CD4-positive, alpha-beta T cell treated with Interleukin-4 for 1 hour (primary cell): Measurements from ENCODE around the gene WDR82.

Experiments used
- DNase-seq, 2 donors: peaks; one replicate each; pipeline ENCODE4 v3.0.0-alpha.2; 2020 to 2022

WDR82 gene

DNA sequence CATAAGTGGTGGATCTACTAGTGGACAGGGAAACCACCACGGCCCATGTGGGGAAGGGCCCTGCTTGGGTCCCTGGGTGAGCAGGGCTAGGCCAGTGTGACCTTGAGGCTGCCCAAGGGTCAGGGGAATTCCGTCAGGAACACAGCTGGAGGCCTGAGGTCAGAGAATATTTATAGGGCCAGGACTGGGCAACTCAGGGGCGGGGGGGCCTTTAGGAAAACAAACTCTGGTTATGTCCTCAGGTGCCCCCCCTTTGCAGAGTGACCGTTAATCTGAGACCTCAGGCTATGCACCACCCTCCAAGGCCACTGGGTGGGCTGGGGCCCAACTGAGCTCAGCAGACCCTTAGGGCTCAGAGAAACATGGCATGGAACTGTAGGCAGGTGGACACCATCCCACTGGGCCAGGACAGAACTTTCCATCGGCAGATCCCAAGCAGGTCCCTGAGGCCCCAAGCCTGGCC lies 42.0 kb downstream of the WDR82 start:
- no peak for DNase-seq

DNA sequence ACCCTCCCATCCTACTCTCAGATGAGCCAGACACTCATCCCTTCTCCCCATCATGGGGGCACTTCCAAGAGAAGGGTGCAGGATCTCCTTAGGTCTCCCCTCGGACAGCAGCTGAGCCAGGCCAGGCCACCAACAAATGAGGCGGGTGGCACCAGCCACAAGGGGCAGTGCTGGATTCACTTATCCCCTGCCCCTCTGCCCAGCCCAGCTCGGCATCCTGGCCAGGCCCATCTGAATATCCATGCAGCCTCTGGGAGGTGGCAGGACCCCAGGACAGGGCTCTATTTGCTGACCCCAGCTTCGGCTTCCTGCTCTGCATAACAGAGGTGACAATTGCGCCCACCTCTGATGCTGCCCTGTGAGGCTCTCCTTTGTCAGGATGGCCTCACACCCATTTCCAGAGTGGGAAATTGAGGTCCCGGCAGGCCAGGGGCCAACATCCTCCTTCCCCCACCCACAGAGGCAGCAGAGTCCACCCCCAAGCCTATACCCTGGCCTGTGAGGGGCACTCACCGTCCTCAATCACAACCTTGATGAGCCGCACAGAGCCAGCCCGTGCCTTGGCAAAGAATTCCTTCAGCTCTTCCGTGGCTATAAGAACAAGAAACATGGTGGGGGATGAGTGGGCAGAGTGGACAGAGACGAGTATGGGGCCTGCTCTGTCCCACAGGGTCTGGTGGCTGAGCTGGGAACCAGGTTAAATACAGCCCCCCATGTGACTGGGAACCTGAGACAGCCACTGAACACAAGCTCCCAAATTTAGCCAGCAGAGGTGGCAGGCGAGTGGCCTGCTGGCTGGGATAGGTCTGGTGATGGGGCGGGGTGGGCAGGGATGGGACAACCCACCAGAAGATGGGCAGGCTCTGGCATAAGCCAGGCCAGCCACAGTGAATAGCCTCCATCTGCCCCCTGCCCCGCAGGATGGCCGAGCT lies 43.7 kb downstream of the WDR82 start:
- no peak for DNase-seq

DNA sequence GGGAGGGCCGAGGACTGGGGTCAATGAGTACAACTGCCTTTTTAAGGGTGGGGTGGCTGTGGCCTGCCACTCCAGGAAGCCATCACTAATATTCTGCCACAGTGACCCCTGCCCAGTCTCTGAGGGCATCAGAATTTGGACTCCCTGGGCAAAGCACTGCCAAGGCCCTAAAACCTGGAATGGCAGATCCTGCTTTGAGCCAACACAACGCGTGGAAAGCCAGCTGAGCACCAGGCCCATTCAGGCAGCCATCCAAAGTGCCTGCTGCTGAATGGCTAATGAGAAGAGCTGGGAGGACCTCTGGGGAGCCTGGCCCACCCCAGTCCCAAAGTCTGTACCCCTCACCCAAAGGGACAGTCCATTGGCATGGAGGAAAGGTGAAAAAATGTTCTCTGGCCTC lies 44.5 kb downstream of the WDR82 start:
- DNase-seq, result no peak

DNA sequence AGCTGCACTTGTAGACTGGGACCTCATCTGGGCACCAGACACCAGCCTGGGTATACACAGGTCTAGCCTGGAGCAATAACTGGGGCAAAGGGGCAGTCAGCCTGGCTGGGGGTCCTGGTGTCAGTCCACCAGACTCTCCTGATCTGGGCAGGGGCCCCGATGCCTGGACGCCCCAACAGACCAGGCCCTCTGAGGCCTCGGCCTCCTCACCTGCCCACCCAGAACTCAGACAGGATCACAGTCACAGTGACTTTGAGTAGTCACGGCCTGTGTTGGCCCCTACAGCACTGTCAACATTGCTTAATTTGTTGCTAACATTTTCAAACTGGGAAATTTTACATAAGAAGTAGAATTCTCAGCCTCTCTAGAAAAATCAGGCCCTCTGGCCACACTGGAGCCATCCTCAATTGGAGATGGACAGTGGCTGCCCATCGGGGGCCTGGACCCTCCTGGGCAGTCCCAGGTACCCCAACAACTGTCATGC lies 45.3 kb downstream of the WDR82 start:
- DNase-seq, result no peak

DNA sequence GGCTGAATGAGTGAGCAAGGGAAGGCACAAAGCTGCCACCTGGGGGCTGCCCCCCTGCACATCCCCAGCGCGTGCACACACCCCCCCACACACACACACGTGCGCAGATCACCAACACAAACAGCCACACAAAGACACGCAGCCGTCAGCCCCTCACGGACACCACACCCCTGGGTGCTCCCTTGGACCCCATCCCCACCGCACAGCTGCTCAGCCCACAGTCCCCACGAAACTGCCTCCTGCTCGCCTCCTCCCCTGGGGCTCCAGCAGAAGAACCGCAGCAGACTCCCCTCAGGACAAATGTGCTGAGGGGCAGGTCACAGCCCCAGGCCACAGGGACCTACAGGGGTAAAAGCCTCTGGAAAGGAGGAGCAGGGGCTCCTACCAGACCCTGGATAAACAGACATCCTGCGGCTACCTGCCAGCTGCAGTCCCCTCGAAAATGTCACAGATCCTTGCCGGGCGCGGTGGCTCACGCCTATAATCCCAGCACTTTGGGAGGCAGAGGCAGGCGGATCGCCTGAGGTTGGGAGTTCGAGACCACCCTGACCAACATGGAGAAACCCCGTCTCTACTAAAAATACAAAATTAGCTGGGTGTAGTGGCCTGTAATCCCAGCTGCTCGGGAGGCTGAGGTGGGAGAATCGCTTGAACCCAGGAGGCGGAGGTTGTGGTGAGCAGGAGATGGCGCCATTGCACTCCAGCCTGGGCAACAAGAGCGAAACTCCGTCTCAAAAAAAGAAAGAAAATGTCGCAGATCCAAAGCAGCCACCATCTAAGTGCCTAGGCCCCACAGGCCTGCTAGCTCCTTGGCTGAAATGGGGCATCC lies 46.0 kb downstream of the WDR82 start:
- peak in 1 of 2 donors; percentile 50 for DNase-seq

DNA sequence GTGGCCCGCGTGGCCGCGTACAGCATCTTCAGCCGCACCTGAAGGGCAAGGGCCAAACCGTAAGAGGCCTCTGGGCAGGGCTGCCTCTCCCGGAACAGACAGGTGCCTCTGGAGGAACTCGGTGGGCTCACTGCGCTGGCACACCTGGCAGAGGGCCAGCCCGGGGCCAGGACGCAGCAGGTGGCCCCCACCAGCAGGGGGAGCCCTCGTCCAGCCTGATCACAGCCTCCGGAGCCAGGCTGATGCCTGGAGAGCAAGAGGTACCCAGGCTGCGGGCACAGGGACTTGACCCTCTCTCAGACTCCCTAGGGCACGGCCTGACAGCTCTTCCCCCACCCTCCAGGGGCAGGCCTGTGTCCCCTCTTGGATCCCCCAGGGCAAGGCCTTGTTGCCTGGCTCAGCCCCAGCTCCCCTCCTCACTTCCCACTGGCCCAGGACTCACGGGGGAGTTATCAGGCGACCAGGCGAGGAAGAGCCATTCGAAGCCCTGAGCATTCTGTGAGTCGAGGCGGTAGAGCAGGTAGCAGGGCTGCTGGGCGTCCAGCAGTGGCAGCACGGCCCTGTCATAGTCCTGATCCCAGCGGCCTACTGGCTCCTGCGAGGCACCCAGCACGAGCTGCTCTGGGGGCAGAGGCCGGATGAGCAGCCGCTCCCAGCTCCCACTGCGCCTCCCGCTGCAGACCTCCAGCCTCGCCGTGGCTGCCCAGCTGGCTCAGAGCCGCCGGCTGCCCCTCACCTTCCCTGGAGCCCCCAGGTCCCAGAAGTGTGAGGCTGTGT lies 46.8 kb downstream of the WDR82 start:
- peak; percentile 85 to 86 for DNase-seq

DNA sequence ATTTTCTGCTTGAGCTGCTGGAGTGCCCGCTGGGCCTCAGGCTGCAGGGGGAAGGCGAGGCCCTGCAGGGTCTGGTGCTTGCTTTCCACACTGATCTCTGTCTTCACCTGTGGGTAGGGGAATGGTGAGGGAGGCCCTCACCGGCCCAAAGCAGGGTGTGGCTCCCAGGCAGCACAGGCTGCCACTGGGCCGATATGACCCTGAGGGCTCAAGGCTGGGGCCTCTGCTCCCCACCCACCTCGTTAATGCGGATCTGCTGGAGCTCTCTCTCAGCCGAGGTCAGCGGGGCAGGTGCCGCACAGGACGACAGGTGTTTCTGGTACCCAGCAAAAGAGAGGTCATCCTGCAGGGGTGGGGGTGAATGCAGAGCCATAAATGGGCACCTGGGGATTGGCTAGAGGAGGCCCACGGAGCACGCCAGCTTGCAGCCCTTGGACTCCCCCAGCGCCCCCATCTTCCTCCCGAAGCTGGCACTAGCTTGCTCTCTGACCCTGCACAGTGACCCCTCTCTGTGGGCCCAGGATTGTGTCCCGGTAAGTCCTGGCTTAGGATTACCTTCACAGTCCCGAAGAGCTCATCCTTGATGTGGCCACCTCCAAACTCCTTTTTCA lies 47.5 kb downstream of the WDR82 start:
- DNase-seq, result no peak

DNA sequence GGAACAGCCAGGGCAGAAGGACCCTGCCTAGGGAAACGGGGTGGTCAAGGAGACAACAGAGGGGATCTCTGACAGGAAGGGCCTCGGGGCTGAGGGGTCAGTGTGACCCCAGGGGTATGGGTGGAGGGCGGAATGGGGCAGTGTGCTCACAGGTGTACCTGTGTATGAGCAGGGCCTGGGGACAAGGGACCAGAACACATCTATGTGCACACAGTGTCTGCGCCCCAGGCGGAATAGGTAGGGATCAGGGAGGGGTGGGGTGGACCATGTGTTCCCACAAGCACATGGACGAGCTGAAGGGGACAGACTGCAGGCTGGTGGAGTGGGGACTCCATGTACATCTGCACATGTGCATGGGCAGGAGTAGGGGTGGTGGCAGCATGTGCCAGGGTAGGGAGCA lies 48.0 kb downstream of the WDR82 start:
- DNase-seq, result no peak

DNA sequence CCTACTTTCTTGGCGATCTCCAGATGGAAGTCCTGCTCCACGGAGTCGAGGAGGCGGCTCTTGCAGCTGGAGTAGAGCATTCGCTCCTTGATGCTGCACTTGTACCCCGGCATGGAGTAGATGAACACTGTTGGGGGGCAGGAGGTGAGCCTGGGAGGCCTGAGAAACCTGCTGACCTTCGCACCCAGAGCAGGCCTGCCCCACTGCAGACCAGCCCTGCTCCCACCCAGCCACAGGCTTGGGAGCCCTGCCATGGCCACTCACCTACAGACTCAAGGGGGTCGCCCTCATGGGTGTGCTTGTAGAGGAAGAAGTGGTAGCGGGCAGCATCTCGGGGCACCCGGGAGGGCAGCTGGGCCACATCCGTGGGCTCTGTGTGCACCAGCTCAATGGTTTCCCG lies 48.8 kb downstream of the WDR82 start:
- DNase-seq, result no peak

DNA sequence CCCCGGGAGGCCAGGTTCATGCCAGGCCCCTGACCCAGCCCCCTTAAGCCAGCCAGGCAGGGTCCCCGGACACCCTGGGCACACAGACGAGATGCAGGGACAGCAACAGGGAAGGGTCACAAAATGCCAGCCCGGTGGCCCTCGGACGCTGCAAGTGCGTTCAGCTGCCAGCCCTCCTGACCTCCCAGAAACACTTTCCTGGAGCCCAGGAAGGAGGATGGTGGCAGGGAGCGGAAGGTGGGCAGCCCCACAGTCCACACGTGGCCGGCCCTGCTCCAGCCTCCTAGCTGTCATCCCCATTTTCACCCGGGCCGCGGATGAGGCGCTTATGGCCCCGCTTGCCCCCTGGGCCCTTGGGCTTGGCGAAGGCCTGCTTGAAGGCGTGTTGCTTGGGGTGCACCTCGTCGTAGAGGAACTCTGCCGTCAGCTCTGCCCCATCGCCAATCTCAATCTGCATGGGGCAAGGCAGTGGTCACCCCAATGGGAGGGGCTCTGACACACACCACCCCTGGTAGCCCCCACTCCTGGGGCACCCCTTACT lies 49.6 kb downstream of the WDR82 start:
- DNase-seq, result no peak

DNA sequence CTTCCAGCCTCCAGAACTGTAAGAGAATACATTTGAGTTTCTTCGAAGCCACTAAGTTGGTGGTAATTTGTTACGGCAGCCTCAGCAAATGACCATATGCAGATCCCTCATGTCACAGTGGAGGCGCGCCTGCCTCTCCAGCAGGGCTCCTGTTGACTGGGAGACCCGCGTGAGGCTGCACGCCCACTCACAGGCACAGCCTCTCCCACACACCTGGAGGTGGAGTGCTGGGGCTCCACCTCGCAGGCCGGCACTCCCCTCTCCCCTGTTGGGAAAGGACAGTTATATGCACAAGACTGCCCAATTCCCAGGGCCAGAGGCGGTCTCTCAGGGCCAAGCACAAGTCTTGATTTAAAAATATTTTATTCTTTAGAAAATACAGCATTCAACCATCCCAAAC lies 50.2 kb downstream of the WDR82 start:
- no peak for DNase-seq

DNA sequence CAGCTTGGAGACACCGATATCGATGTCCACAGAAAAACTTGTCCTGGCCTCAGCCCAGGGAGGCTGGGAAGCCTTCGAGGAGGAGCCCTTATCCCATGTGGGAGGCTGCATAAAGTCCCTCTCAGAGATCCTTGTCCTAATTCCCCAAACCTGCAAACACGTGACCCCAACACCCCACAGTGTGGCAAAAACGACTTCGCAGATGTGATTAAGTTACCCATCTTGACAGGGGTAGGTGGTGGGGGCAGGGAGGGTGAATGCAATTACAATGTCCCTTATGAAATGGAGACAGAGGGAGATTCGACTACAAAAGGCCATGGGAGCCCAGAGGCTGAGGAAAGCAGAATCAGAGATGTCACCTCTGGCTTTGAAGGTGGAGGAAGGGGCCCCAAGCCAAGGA lies 50.7 kb downstream of the WDR82 start:
- DNase-seq, result no peak

DNA sequence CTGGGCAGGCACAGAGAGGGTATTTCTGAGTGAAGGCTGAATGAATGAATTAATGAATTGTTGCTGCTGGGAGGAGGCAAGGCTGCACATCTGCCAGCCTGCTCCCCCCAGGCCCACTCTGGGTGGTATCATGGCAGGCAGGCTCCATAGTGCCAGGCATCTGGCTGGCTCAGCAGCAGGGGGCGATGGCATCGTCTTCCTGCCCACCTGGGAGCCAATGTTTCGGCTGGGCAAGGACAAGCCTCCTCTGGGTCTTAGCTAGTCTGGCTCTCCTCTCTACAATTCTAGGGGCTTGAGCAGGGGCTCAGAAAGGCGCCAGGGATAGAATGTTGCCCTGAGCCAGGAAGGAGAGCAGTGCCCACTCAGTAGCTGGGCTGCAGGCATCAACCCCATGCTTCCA lies 51.3 kb downstream of the WDR82 start:
- DNase-seq, result no peak

DNA sequence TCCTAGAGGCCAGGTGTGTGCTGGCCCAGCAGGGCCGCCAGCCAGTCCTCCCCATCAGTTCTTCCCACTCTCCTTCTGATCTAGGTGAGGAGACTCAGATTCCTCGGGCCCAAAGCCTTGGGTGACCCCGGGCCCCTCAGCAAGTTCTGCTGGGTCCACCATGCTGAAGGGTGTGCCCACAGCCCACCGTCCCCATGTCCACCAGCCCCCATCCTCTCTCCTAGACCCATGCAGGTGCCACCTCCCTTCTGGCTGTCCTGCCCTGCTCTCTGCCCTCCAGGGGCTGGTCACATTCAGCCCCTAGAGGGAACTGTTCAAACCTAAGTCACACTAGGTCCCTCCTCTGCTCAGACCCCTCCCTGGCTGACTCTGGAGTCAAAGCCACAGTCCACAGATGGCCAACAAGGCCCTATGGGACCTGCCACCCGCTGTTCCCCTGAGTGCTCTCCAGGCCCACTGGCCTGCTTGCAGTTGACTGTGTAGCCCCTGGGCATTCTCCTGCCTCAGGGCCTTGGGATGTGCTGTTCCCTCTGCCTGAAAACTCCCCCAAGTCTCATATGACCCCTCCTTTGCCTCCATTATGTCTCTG lies 52.1 kb downstream of the WDR82 start:
- no peak for DNase-seq

DNA sequence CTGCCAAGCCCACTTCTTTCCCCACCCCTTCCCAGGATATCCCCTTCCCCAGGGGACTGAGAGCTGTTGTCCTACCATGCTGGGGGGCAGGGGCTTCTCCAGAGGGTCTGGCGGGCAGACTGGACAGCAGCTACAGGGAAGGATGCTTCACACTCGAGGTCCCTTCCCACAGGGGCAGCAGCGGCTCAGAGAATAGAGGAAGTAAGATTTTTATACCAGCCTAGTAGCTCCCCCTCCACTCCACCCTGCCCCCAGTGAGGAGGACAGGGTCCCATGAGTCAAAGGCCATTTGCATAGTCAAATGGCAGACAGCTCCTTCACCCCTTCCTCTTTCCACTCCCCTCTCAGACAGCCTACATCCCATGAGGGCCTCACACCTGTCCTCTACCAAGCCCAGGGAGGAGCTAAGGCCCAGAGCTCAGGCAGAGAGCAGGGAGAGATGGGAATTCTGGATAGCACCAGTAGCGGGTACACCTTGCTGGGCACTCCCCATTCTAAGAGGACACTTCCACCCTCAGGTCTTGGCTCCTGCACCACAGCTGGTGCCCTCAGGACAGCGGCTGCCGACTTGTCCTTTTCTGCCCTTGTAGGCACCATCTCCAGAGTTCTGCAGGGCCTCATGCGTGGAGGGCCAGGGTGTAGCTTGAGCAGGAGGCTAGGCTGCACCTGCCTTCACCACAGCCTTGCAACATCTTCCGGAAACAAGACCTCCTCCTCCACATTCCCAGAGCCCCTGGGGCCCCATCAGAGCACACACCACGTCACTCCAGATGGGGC lies 52.8 kb downstream of the WDR82 start, which contains the start of gene TLR9:
Gene TLR9, minus strand, starts transcription at position 194 of the 777 bp plus-strand sequence. Its CDS starts 116 bp downstream, at position 78.
- DNase-seq, result peak in 1 of 2 donors; percentile 78

DNA sequence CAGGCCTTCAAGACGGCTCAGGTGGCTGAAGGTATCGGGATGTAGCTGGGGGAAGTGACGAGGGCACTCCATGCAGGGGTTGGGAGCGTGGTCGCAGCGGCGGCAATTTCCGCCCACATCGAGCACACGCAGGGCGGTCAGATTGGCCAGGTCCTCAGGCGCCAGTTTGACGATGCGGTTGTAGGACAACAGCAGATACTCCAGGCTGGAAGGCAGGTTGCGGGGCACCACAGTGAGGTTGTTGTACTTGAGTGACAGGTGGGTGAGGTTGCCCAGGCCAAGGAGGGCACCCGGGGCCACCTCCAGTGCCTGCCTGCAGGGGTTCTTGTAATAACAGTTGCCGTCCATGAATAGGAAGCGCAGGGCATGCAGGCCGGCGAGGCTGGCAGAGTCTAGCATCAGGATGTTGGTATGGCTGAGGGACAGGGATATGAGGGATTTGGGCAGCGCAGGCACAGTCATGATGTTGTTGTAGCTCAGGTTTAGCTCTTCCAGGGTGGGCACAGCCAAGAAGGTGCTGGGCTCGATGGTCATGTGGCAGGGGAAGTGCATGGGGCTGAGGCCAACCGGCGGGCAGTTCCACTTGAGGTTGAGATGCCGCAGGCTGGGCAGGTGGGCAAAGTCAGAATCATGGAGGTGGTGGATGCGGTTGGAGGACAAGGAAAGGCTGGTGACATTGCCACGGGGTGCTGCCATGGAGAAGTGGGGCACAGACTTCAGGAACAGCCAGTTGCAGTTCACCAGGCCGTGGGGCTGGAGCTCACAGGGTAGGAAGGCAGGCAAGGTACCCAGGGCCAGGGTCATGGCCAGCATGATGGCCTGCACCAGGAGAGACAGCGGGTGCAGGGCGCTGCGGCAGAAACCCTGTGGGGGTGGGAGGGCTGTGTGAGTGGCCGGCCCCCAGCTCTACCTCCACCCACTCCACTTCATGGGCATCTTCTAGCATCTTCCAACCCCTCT lies 54.7 kb downstream of the WDR82 start:
- no peak for DNase-seq

DNA sequence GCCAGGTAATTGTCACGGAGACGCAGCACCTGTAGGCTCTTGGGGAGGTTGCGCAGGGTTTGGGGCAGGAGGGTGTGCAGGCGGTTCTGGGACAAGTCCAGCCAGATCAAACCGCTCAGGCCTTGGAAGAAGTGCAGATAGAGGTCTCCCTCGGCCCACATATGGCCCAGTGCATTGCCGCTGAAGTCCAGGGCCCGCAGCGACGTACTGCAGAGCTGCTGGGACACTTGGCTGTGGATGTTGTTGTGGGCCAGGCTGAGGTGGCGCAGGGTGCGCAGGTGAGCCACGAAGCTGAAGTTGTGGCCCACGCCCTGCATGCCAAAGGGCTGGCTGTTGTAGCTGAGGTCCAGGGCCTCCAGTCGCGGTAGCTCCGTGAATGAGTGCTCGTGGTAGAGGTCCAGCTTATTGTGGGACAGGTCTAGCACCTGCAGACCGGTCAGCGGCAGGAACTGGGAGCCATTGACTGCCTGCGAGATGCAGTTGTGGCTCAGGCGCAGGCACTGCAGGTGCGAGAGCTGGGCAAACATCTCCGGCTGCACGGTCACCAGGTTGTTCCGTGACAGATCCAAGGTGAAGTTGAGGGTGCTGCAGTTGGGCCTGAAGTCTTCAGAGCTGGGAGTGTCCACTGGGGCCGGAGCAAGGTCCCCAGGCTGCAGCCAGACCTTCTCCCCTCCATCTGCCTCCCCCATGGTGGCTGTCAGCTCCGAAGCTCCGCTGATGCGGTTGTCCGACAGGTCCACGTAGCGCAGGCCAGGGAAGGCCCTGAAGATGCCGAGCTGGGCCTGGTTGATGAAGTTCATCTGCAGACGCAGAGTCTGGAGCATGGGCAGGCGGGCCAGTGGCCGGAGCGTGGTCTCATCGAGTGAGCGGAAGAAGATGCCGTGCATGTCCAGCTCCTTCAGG lies 55.9 kb downstream of the WDR82 start:
- DNase-seq, result no peak

DNA sequence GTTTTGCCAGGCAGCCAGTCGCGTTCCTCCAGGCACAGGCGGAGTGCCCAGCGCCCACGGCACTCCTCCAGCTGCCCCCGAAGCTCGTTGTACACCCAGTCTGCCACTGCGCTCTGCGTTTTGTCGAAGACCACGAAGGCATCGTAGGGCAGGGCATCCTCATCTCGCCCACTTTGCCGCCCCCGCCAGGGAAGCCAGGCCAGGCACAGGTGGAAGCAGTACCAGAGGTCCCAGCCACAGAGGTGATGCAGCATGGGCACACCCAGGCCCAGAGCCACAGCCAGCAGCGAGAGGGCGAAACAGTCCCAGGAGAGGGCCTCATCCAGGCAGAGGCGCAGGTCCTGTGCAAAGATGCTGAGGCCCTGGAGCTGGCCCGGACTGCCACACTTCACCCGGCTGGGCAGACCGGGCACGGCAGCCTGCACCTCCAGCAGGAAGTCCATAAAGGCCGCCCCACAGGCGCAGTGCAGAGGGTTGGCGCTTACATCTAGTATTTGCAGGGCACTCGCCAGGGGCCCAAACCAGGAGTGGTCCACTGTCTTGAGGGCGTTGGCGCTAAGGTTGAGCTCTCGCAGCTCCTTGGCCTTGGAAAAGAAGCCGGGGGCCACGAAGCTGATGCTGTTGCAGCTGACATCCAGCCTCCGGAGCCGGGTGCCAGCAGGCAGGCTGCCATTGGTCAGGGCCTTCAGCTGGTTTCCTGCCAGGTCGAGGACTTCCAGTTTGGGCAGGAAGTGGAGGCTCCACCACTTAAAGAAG lies 56.7 kb downstream of the WDR82 start:
- DNase-seq, result peak; percentile 53 to 72
